ENCODE results near the gene STRN3.

Gene STRN3

GRCh38 chr14:30869551-30870155 is 156.5 kb downstream of the STRN3 start:
- no peak for DNase-seq

- no peak for DNase-seq
Observed at GRCh38 chr14:30868736-30869135, 157.4 kb downstream of the STRN3 start.

- DNase-seq = no peak
Observed at GRCh38 chr14:30864934-30865333, 161.2 kb downstream of the STRN3 start.

- peak; percentile 85 for DNase-seq
Observed at GRCh38 chr14:30861200-30861599, 165.0 kb downstream of the STRN3 start.

- DNase-seq = no peak
Observed at GRCh38 chr14:30855345-30856037, 170.7 kb downstream of the STRN3 start.

GRCh38 chr14:30854492-30854891 is 171.7 kb downstream of the STRN3 start:
- no peak for DNase-seq

GRCh38 chr14:30853946-30854345 is 172.2 kb downstream of the STRN3 start:
- DNase-seq = no peak

- no peak for DNase-seq
Observed at GRCh38 chr14:30849983-30850382, 176.2 kb downstream of the STRN3 start.

- peak; percentile 93 for DNase-seq
Observed at GRCh38 chr14:30849354-30849753, 176.8 kb downstream of the STRN3 start.

- DNase-seq = peak; percentile 82
Observed at GRCh38 chr14:30848449-30849240, 177.5 kb downstream of the STRN3 start.

Data from MV-4-11 (cell line).